ENCODE results near the gene CDH4. TPM values are rescaled to one million over a fixed set of nuclear protein-coding genes. Genes with fewer than 3 reads are reported as not detected.

Gene CDH4
- total RNA-seq, 4 donors from 2014 or later: not detected

DNA sequence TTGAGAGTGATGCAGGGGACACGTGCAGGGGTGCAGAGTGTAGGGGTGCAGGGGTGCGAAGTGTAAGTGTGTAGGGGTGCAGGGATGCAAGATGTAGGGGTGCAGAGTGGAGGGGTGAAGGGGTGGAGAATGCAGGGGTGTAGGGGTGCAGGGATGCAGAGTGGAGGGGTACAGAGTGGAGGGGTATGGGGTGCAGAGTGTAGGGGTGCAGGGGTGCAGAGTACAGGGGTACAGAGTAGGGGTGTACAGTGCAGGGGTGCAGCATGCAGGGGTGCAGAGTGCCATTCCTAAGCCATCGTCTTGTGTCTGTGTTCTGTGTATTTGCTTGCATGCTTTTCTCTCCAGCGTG is 468.3 kb downstream of the CDH4 start:
- TF ChIP-seq POLR2A (IDR thresholded peaks at IDR 0.05) (no peak), EP300 (IDR thresholded peaks at IDR 0.05; ENCODE audit: low read depth) (no peak)
- TF ChIP-seq, protein P1, sequence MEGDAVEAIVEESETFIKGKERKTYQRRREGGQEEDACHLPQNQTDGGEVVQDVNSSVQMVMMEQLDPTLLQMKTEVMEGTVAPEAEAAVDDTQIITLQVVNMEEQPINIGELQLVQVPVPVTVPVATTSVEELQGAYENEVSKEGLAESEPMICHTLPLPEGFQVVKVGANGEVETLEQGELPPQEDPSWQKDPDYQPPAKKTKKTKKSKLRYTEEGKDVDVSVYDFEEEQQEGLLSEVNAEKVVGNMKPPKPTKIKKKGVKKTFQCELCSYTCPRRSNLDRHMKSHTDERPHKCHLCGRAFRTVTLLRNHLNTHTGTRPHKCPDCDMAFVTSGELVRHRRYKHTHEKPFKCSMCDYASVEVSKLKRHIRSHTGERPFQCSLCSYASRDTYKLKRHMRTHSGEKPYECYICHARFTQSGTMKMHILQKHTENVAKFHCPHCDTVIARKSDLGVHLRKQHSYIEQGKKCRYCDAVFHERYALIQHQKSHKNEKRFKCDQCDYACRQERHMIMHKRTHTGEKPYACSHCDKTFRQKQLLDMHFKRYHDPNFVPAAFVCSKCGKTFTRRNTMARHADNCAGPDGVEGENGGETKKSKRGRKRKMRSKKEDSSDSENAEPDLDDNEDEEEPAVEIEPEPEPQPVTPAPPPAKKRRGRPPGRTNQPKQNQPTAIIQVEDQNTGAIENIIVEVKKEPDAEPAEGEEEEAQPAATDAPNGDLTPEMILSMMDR (IDR thresholded peaks at IDR 0.05): no peak
- WGBS, 2 donors (ENCODE audit: low coverage in 1 of 2): 50 to 64% methylated on average over 3 to 4 of the region's 4 CpGs
- Histone ChIP-seq H3K4me3 (no peak overlapping the region), H3K27me3 (no peaks in the 10 kb centered on the region), H3K4me1 (no peaks in the 10 kb centered on the region), H3K9me3 (peaks cover 0 to 4% of the 10 kb centered on the region in 2 donors), H3K36me3 (no peaks in the 10 kb centered on the region), H3K27ac (no peak overlapping the region)
- in situ Hi-C loops (cut with MboI; ENCODE audit: low pct_ligation_motif_present in 1 of 4, low pct_unique_long_range_greater_than_20kb in 1 of 4, low sequenced_read_pairs in 3 of 4) (no loop called here), intact Hi-C loops (cut with DNase I; ENCODE audit: low total_unique reads) (no loop called here)
- DNase-seq: no peak

DNA sequence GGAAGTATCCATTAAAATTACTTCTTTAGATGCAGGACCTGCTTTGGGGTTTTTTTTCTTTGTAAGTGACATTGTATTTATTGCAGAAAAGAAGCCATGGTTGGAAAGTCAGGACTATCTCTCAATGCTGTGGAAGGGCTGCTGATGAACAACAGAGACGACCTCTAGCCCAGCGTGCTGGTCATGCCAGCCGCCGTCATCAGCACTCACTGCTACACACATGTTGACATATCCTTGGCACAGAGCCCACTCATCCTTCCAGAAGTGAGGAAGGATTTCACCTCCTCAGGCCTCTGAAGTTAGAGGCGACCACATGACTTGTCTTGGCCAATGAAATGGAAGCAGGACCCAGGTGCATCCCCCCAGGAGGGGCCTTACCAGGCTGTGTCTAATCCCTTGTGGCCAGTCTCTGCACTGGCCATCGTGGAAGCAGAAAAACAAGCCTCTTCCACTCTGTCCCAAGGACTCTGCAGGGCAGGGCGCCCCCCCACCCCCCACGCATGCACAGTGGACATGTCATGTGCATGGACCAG is 470.2 kb downstream of the CDH4 start:
- Histone ChIP-seq H3K36me3 (no peaks in the 10 kb centered on the region), H3K27ac (no peak overlapping the region), H3K27me3 (no peaks in the 10 kb centered on the region), H3K4me1 (no peaks in the 10 kb centered on the region), H3K4me3 (no peak overlapping the region), H3K9me3 (no peaks in the 10 kb centered on the region)
- 62% methylated on average over 8 of the region's 8 CpGs; no CpG with 5 or more reads in 1 of the 2 donors for WGBS, 2 donors (ENCODE audit: low coverage in 1 of 2)
- DNase-seq: no peak
- in situ Hi-C loops (cut with MboI; ENCODE audit: low pct_ligation_motif_present in 1 of 4, low pct_unique_long_range_greater_than_20kb in 1 of 4, low sequenced_read_pairs in 3 of 4): no loop called here
- TF ChIP-seq POLR2A (IDR thresholded peaks at IDR 0.05) (no peak), EP300 (IDR thresholded peaks at IDR 0.05; ENCODE audit: low read depth) (no peak), POLR2AphosphoS5 (IDR thresholded peaks at IDR 0.05) (no peak)
- TF ChIP-seq, protein P1 (IDR thresholded peaks at IDR 0.05): no peak
- intact Hi-C loops (cut with DNase I; ENCODE audit: low total_unique reads): no loop called here

DNA sequence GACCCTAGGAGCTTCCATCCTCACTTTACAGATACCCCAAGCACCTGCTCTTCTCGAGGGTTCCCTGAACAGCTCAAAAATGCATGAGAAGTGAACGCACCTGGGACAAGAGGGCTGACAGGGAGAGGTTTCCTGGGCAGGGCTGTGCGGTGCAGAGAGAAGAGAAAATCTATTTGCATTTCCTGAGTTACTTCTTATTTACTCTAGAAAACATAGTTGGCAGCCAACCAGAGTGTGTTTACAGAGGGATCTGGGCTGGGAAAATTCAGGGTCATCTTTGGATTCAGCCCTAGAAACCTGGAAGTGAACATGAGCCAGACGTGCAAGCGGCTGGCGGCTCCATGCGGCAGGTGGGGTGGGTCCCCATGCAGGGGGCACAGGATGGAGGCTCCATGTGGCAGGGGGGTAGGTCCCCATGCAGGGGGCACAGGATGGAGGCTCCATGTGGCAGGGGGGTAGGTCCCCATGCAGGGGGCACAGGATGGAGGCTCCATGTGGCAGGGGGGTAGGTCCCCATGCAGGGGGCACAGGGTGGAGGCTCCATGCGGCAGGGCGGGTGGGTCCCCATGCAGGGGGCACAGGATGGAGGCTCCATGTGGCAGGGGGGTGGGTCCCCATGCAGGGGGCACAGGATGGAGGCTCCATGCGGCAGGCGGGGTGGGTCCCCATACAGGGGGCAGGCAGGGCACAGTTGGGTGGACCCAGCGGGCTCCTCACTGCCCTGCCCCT is 471.6 kb downstream of the CDH4 start:
- Histone ChIP-seq H3K27me3 (no peaks in the 10 kb centered on the region), H3K4me1 (no peaks in the 10 kb centered on the region), H3K27ac (no peak overlapping the region), H3K36me3 (no peaks in the 10 kb centered on the region), H3K4me3 (no peak overlapping the region), H3K9me3 (no peaks in the 10 kb centered on the region)
- TF ChIP-seq EP300 (IDR thresholded peaks at IDR 0.05; ENCODE audit: low read depth): no peak
- TF ChIP-seq, protein P1 (IDR thresholded peaks at IDR 0.05): no peak
- no peak for TF ChIP-seq POLR2AphosphoS5 (IDR thresholded peaks at IDR 0.05)
- TF ChIP-seq POLR2A (IDR thresholded peaks at IDR 0.05): no peak
- WGBS, 2 donors (ENCODE audit: low coverage in 1 of 2): 56% methylated on average over 11 of the region's 12 CpGs; no CpG with 5 or more reads in 1 of the 2 donors
- no peak for DNase-seq
- intact Hi-C loops (cut with DNase I; ENCODE audit: low total_unique reads) (no loop called here), in situ Hi-C loops (cut with MboI; ENCODE audit: low pct_ligation_motif_present in 1 of 4, low pct_unique_long_range_greater_than_20kb in 1 of 4, low sequenced_read_pairs in 3 of 4) (no loop called here)

DNA sequence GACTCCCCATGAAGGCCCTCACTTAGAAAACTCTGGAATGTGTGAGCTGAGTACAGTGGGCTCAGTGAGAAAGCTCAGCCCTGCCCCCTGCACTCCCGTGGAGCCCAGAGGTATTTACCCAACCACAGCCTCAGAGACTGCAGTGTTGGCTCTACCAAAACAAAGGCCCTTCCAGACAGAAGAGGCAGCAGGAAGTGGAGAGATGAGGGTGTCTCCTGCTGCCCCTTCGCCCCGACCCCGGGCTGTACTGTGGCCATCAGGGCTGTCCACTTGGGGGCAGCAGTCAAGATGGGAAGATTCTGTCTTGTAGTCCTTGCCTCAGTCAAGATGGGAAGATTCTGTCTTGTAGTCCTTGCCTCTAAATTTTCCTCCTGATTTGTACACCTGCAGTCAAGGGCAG is 472.3 kb downstream of the CDH4 start:
- intact Hi-C loops (cut with DNase I; ENCODE audit: low total_unique reads) (no loop called here), in situ Hi-C loops (cut with MboI; ENCODE audit: low pct_ligation_motif_present in 1 of 4, low pct_unique_long_range_greater_than_20kb in 1 of 4, low sequenced_read_pairs in 3 of 4) (no loop called here)
- Histone ChIP-seq H3K4me1 (no peaks in the 10 kb centered on the region), H3K9me3 (no peaks in the 10 kb centered on the region), H3K4me3 (no peak overlapping the region), H3K27ac (no peak overlapping the region), H3K27me3 (no peaks in the 10 kb centered on the region), H3K36me3 (no peaks in the 10 kb centered on the region)
- no peak for DNase-seq
- WGBS, 2 donors (ENCODE audit: low coverage in 1 of 2): 10% methylated on average over 4 of the region's 4 CpGs; no CpG with 5 or more reads in 1 of the 2 donors
- TF ChIP-seq EP300 (IDR thresholded peaks at IDR 0.05; ENCODE audit: low read depth) (no peak), POLR2AphosphoS5 (IDR thresholded peaks at IDR 0.05) (no peak), POLR2A (IDR thresholded peaks at IDR 0.05) (no peak)
- TF ChIP-seq, protein P1 (IDR thresholded peaks at IDR 0.05): no peak
